Stimulated activated CD4-positive, alpha-beta T cell treated with anti-CD3 and anti-CD28 coated beads, TNF-alpha, amount 100 ng/mL, for 48 hours (primary cell): Measurements from ENCODE around the gene ZBTB45.
"Not testable (repeated sequence)": the region's sequence is repeated elsewhere in the genome, so short reads cannot be mapped to it uniquely, and the experiment has no call there.

Experiments used
- DNase-seq, 3 donors: peaks; one replicate each; pipeline ENCODE4 v3.0.0-alpha.2; 2020; ENCODE audit warnings: low read depth in 3 of 3

Gene ZBTB45

GRCh38 chr19:58554494-58555368, 35.1 kb upstream of the ZBTB45 start, which contains the start of gene CHMP2A:
Gene CHMP2A (minus strand): TSS chr19:58555105. CDS start chr19:58554212, 893 bp downstream.
- DNase-seq = peak; percentile 97 to 98 (median 98)

- DNase-seq = no peak
Measured at GRCh38 chr19:58553799-58554493, 34.3 kb upstream of the ZBTB45 start.

- DNase-seq = no peak
Measured at GRCh38 chr19:58552655-58553054, 33.0 kb upstream of the ZBTB45 start.

GRCh38 chr19:58551577-58552471, 32.2 kb upstream of the ZBTB45 start:
- no peak for DNase-seq

GRCh38 chr19:58551123-58551497, 31.5 kb upstream of the ZBTB45 start:
- DNase-seq = no peak

- DNase-seq = no peak
Measured at GRCh38 chr19:58550362-58551122, 30.9 kb upstream of the ZBTB45 start.

- no peak for DNase-seq
Measured at GRCh38 chr19:58549664-58550361, 30.2 kb upstream of the ZBTB45 start.

- DNase-seq = no peak
Measured at GRCh38 chr19:58548859-58549663, 29.5 kb upstream of the ZBTB45 start.

GRCh38 chr19:58547323-58548312, 28.0 kb upstream of the ZBTB45 start:
- DNase-seq = no peak

GRCh38 chr19:58546019-58546530, 26.5 kb upstream of the ZBTB45 start:
- no peak for DNase-seq

- DNase-seq = no peak
Measured at GRCh38 chr19:58545286-58546018, 25.8 kb upstream of the ZBTB45 start.

- DNase-seq = peak in 2 of 3 donors; percentile 49 to 50
Measured at GRCh38 chr19:58544591-58545285, 25.1 kb upstream of the ZBTB45 start.

GRCh38 chr19:58543826-58544590, 24.4 kb upstream of the ZBTB45 start, which contains the start of gene TRIM28:
Gene TRIM28 (plus strand): TSS chr19:58544064. CDS start chr19:58544758, 694 bp downstream.
- peak; percentile 99 to 100 (median 100) for DNase-seq

GRCh38 chr19:58542641-58543372, 23.2 kb upstream of the ZBTB45 start:
- DNase-seq = not testable (repeated sequence)

GRCh38 chr19:58539169-58539559, 19.6 kb upstream of the ZBTB45 start:
- not testable (repeated sequence) for DNase-seq
